OCI-LY7 (cell line): Measurements from ENCODE around the gene TANC2.

Experiments
- CTCF ChIP-seq: fragments of 200-600 bp; sonication (generic); conservative IDR thresholded peaks from 2 replicates; pipeline ENCODE4 v1.5.1; 2014; ENCODE audit warnings: mild to moderate bottlenecking, antibody characterized with exemption, low read length, moderate library complexity, mixed read lengths
- EZH2phosphoT487 ChIP-seq: fragments of 200-600 bp; sonication (generic); IDR thresholded peaks from 2 replicates; pipeline ENCODE4 v1.6.1; 2018; ENCODE audit warnings: low read depth, borderline replicate concordance, mild to moderate bottlenecking, mixed run types, antibody characterized with exemption, low read length, moderate library complexity, mixed read lengths

- TF ChIP-seq CTCF (no peak), EZH2phosphoT487 (no peak)
Observed at GRCh38 chr17:62971853-62972252, 5.8 kb downstream of the TANC2 start.
